Measurements from ENCODE around the gene HPN.

Gene HPN

DNA sequence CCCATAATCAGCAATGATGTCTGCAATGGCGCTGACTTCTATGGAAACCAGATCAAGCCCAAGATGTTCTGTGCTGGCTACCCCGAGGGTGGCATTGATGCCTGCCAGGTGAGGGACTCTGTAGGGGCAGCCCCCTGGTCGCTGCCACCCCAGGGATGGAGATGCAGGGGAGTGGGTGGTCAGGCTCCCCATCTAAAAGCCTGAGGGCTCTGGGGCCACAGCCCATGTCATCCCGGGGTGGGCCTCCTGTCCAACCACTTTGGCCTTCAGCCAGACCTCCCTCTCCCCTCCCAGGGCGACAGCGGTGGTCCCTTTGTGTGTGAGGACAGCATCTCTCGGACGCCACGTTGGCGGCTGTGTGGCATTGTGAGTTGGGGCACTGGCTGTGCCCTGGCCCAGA, 24.1 kb downstream of the HPN start:
- DNase-seq: no peak

DNA sequence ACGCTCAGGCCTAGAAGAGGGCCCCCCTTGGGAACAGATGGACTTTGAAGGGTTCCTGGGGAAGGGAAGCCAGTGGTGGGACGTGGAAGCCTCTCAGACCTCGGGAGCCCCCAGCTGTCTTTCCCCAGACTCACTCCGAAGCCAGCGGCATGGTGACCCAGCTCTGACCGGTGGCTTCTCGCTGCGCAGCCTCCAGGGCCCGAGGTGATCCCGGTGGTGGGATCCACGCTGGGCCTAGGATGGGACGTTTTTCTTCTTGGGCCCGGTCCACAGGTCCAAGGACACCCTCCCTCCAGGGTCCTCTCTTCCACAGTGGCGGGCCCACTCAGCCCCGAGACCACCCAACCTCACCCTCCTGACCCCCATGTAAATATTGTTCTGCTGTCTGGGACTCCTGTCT, 24.6 kb downstream of the HPN start:
- no peak for DNase-seq

DNA sequence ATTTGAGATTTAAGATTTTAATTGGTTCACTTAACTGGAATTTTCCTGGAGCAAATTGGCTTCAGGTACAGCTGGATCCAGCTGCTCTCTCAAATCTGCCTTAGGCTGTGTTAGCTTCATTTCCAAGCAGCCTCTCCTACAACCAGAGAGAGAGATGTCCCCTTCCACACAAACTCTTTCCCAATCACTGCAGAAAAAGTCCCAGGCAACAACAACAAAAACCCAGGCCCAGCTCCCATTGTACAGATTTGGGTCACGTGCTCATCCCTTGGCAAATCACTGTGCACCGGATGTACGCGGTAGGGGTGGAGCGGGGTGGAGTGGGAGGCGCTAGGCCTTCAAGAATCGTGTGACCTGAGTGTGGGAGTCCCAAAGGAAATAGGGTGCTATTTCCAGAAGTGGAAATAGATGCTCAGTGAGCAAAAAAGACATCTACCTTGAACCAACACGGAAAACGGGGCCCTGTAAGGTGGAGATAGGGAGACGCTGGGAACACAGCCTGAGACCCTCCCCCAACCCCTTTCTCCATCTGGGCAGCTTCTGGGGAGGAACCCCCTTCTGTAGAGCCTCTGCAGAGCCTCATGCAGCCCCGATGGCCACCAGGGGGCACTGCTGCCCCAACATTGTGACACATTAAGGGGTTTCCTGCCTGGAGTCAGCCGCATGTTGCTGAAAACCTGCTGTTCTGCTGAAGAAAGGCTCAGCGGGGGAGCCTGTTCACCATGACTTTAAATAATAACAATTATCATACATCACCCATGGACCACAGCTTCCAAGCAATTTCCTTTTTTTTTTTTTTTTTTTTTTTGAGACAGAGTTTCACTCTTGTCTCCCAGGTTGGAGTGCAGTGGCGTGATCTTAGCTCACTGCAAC, 25.4 kb downstream of the HPN start:
- peak; percentile 87 for DNase-seq

DNA sequence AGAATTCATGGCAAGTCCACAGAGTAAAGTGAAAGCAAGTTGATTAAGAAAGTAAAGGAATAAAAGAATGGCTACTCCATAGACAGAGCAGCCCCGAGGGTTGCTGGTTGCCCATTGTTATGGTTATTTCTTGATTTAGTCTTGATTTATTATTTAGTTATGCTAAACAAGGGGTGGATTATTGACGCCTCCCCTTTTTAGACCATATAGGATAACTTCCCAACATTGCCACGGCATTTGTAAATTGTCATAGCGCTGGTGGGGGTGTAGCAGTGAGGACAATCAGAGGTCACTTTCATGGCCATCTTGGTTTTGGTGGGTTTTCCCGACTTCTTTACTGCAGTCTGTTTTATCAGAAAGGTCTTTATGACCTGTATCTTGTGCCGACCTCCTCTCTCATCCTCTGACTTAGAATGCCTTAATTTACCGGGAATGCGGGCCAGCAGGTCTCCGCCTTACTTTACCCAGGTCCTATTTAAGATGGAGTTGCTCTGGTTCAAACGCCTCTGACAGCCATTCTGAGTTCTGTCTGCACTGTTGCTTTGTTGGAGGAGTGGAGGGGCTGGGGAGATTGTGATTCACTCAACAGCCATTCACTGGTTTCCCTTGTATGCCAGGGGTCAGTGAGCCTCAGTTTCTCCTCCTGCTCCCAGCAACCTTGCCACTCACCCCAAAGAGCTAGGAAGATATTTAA, 27.6 kb downstream of the HPN start:
- DNase-seq: no peak

DNA sequence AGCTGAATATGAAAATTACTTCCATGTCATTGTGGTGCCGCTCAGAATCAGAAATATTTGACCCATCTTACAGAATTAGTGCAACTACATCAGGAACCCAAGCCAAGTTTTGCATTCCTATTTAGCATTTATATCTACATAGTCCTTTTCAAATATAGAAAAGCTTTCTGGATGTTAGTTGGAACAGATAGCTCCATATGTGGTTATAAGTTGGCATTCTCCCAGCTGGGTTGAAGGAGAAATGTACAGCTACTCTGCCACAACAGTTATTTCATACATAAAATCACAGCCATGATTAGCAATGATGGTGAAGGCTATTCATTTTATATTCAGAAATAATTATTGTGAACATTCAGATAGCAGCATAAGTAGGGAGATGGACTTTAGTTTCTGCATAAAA, 28.2 kb downstream of the HPN start:
- DNase-seq: no peak

DNA sequence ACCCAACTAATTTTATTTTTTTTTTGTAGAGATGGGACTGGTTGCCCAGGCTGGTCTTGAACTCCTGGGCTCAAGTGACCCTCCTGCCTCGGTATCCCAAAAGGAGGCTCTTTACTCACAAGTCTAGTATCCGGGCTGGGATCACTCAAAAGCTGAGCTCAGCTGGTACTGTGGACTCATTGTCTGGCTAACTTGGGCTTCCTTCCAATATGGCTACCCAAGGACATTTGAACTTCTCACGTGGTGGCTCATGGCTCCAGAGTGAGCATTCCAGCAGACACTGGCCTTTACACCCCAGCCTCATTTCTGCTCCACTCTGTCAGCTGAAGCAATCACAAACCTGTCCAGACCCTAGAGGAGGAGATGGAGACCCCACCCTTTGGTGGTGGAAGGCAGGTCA, 28.9 kb downstream of the HPN start:
- DNase-seq: no peak

DNA sequence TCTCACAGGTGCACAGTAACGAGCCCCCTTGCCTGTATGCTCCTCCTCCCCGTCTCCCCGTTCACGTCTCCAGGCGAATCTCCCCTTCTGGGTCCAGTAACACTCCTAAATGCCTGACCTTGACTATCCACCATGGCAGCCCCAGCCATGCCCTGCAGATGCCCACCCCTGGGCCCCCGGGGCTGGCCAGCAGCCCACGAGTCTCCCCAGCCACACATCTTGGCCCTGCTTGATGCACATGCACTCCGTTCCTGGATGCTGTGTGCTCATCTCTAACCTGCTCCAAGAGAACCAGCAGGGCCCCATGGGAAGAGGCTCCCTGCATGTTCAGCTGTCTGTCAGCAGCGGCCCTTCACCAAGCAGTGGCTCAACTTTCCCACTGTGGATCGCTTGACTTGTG, 32.0 kb downstream of the HPN start:
- no peak for DNase-seq

DNA sequence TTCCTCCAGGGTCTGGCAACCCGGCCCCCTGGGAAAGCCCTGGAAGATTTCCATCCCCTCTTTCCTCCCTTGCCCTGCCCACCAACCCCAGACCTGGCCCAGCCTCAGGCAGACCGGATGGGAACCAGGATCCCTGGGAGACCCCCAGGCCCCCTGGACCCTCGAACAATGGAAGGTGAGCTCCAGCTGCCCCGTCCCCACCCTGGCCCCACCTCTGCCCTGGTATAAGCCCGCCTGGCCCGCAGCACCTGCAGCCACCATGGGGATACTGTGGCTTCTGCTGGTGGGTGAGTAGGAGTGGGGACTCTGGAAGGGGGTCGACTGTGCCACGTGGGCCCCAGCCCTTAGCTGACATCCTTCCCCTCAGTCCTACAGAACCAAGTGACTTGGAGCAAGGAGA, 32.4 kb downstream of the HPN start:
- DNase-seq: no peak

DNA sequence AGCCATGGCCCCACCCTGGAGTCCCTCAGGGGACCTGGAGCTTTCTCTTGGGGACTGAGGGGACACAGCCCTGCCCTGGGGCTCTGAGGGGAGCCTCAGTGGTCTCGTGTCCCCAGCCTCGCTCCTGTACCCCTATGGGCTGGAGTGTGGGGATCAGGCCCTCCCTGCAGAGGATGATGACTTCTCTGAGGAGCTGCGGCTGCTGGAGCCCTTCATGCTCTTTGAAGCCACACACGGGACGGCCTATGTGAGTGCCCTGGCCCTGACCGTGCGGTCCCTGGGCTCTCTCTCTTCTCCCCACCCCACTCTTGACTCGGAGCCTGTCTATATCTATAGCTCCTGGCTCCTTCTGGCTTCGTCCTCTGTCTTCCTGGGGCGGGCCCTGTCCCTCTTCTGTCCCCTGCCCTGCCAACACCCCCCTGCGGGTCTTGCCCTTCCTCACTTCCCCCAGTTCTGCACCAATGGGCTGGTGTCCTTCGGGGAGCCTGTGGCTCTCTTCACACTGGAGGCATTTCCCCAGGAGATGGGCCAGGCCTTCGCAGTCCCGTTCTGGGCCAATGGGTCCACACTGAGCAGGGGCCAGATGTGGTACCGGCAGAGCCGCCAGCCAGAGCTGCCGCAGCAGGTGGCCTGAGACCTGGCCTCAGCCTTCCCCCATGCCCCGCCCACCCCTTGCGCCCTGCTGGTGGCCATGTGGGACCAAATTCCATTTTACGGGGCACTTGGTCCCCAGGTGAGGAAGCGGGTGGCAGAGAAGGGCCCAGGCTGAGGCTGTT, 33.1 kb downstream of the HPN start:
- no peak for DNase-seq

DNA sequence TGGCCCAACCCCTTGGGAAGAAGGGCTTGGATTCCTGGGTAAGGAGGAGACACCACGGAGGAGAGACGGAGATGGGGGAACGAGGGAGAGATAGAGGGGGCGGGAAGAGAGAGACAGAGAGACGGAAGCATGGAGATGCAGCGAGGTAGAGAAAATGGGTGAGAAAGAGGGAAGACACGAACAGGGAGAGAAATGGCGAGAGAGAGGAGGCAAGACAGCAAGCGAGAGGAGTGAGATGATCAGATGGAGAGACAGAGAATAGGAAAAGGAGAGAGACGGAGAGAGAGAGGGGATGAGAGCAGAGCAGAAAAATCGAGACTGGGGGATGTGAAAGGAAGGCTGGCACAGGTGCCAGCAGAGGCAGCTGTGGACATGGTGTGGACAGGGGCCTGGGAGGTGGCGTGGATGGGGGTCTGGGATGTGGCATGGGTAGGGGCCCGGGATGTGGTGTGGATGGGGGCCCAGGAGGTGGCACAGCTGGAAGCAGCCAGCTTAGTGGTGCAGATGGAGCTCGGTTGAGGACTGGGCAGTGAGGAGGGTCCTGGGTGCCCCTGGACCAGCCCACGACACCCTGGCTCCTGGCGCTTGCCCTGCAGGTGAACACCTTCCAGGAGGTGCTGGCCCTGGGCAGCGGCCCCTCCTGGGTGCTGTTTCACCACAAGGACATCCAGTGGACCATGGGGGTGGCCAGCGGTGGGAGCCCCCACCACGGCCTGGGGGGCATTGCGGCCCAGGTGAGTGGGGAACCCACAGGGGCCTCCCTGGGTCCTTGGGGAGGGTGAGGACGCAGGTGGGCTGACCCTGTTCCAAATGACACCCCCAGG, 33.9 kb downstream of the HPN start:
- no peak for DNase-seq

DNA sequence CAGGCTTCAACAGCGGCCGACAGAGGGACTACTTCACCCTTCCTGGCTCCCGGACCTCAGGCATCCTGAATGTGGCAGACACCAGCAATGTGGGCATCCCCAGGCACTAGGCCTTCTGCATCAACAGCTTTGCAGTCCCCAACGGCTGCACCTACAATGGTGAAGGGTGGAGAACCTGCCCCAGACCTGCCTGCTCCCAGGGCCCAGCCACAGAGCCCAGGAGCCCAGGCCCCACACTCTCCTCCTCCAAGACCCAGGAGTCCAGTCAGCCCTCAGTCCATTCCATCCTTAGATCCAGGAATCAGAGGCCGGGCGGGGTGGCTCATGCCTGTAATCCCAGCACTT, 34.5 kb downstream of the HPN start:
- no peak for DNase-seq

DNA sequence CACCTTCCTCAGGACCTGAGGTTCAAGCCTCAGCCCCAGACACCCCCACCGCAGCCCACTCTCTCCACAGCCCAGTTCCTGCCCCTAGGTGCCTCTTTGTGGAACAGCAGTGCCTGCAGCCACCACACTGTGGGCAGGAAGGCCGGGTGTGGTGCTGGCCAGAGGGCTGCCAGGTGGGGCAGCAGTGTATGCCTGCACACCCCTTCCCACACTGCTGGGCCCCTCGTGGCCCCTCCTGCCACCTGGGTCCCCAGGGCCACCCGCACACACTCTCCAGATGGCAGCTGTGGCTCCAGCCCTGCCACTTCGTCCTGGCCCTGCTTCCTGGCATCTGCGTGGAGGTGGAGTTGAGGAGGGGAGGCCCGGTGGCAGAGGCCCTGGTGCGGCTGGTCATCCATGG, 35.1 kb downstream of the HPN start:
- no peak for DNase-seq

DNA sequence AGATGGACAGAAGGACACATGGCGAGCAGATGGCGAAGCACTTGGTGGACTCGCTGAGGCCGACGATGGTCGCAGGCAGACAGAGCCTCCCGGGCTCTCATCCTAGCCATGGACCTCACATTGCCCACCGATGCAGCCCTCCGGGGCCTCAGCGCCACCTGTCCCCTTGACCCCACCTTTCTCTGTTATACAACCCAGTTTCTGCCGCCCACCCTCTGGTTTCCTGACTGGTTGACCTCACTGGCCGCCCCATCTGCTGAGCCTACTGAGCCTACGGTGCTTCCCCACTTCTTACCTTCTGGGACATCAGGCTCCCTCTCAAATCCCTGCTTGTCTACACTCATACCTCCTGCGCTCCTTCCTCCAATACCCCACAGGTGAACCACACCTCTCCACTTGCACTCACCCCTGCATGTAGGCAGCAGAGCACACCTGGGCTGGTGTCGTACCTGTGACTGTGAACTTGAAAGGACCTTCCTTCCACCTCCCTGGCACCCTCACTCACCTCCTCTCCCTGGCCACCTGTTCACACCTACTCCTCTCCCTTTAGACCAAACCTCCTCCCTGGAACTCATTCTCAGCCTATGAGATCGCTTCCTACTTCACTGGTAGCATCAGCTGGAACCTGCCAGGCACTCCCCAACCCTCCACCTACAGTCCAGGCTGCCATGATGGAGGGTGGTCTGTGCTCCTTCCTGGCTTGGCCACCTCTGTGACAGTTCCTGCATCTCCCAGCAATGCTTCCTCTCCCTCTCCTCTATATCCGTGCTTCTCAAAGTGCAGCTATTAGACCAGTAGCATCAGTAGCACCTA, 36.1 kb downstream of the HPN start:
- DNase-seq: no peak

DNA sequence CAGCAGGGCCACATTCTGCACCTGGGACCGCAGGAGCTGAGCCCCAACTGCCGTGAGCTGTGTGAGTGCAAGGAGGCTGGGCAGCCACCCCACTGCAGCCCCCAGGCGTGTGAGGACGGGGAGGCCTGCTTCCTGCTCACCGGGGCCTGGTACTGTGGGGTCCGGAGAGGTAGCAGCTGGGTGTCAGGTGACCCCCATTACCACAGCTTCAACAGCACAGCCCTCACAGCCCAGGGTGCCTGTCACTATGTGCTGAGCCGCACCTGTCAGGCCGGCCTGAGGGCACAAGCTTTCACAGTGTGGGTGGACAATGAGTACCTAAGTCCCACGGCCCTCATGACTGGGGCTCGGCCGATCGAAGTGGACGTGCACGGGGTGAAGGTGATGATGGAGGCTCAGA, 38.3 kb downstream of the HPN start:
- DNase-seq: no peak

DNA sequence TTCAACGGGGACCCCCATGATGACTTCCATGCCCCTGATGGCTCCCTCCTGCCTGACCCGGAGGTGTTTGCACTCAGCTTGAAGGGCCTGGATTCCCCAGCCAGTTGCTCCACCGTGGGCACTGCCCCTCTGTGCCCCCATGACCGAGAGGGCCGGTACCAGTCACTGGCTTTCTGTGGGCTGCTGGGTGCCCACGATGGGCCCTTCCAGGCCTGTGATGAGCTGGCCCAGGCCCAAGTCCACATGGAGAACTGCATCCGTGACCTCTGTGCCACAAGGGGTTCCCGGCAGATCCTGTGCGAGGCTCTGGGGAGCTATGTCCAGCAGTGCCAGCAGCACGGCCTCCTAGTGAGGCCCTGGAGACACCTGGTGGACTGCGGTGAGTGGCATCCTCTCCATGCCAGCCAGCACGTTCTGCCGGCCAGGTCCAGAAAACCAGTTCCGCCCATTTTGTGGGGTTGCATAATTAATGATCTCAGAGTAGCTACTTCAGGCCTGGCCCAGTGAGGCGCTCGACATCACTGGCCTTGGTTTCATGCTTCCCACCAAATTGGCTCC, 39.2 kb downstream of the HPN start:
- no peak for DNase-seq

DNA sequence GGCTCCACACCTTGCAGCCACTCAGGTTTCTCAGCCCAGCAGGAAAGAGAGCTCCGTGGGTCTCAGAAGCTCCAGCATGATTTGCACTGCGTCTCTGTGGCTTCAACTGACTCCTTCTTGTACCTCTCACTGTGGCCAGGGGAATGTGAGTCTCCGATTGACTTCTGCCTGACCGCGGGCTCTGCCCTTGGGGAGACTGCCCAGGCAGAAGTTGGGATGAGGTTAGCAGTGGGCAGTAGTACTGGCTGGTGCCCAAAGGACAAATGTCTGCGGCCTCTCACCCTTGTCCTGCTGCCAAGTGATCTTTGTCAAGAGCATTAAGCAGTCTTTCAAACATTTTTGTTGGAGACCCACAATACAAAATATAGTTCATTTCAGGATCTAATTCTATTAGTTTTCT, 39.7 kb downstream of the HPN start:
- no peak for DNase-seq

DNA sequence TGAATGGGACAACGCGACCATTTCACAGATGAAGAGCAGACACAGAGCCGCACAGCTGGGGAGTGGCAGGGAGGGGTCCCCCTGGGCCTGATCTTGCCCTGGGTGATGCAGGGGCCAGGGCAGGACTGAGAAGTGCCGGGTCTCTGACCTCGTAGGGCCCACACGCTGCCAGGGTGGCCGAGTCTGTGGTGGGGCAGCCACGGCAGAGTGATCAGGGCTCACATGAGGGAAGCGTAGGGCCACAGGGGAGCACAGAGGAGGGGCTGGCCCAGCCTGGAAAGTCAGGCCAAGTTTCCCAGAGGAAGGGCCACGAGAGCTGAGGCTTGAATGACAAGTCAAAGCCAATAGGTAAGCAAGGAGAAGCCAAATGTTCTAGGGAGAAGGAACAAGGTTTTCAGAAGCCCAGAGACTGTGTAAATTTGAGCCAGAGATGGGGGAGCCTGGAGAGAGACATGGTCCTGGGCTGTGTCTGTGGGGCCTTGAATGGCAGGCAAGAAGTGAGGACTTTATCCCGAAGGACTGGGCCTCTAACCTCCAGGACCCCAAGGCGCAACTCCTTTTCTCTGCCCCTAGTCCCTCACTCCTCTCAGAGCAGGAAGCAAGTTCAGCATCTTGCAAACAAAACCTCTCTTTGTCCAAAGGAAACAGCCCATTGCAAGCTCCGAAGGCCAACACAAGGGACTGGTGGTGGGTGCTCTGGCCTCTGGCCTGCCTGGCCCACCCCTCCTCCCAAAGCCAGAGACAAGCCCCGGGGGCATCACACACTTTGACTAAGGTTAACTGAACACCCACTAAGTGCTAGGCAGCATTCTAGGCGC, 42.4 kb downstream of the HPN start:
- no peak for DNase-seq

DNA sequence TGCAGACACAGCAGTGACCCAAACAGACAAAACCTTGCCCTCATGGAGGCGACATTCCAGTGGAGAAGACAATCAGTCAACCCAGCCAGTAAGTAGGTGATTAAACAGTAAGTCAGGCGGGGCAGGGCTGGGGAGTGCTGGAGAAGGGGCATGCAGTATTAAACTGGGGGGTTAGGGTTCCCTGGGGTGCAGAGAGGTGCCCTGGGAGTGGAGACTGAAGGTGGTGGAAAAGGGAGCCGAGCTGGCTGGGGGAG, 42.9 kb downstream of the HPN start:
- DNase-seq: no peak

DNA sequence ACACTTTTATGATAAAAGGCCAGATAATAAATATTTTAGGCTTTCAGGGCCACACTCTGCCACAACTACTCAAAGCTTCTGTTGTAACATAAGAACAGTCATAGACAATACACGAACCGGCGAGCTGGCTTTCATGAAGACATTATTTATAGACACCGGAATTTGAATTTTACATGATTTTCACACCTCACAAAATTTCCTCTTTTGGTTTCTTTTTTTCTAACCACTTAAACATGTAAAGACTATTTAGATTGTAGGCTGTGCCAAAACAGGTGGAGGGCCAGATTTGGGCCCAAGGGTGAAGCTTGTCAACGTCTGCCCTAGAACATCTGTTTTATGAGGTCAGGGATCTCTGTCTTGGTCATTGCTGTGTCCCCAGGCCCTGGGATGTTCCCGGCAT, 44.4 kb downstream of the HPN start:
- no peak for DNase-seq

DNA sequence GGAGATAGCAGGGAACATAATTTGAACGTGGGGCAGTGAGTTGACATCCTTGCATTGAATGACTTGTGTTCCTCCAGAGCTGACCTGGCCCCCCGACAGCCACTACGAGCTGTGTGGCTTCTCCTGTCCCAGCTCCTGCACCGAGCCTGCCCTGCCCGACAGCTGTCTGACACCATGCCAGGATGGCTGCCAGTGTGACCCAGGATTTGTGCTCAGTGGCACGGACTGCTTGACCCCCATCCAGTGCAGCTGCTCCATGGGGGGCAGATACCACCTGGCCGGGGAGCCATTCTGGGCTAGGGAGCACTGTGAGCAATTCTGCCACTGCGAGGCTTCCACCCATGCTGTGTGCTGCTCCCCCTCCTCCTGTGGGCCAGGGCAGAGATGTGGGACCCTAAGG, 44.9 kb downstream of the HPN start:
- DNase-seq: no peak

DNA sequence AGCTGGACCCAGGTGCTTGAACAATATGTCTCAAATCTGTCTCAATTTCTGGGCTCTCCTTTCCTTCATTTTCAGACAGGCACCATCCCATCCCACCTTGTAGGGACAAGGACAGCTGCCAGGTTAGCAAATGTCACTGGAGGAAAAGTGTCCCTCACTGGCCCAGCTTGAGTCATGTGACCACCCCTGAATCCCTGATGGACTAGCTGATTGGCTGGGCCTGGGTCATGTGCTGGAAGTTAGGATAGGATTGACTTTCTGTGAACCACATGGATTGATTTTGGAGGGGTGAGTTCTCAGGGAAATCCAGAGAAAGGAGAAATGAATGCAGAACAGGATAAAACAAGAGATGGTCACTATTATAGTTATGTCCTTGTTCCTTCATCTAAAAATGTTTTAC, 45.9 kb downstream of the HPN start:
- DNase-seq: no peak
